ENCODE measurements around the gene POSTN.

DNA sequence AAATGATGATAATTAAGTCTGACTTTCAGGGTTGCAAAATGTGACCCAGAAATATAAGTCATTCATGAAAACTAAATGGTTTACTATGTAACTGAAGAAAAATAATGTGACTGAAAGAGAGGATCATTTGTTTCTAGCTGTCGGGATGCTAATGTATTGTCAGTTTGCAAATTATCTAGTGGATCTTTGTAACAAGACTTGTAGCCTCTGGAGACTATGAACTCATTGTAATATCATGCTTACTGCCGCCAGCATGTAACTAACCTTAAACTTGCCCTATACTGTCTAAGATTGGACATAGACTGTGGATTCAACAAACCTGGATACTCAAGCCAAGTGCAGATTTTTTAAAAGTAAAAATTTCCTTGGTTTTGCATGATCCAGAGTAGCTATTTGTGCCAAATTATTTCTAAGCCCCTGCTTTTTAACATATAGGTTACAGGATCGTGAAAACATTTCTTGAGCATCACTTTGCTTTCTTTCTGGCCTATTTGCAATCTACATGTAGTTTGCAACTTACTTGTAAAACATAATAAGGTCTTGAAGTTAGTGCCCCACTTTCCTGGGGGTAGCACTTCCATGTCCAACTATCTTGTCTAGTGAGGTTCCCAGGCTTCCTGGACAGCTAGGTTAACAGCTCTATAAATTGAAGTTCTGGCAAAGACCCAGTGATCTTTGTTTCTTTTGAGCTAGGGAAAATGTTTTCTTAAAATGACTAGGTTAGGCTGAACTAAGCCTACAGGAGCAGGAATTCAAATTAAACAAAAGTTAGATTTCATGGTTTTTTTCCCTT, 3.3 kb upstream of the POSTN start:
- TF ChIP-seq EP300 (IDR thresholded peaks at IDR 0.05) (no peak), CTCF (IDR thresholded peaks at IDR 0.05) (no peak)
